ENCODE data around the gene SORT1. TPM values are rescaled to one million over a fixed set of nuclear protein-coding genes. Genes with fewer than 3 reads are reported as not detected.

The SORT1 gene
- polyA plus RNA-seq, 1 of the 3 experiments (the other 2 are of a cell fraction): 8.5 TPM

DNA sequence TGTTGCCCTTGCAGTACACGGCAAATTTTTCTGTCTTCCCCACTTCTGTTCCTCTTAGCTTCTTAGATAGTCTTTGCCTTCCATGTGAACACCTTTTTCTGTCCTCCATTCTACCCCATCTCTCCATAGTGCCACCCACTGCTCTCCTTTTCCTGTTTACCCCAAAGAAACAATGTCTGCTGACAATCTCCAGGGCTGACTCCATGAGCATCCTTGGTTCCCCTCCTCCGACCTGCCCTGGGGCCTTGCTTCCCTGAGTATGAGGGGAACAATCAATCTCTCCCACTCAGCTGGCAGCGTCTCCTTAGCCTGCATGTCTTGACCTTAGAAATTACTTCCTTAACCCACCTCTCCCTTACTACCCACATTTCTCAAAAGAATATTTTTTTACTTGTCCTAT lies 78.6 kb downstream of the SORT1 start:
- Histone ChIP-seq H3K27me3 (ENCODE audit: insufficient read depth) (no peaks in the 10 kb centered on the region), H3K27ac (ENCODE audit: low read depth in 2 of 2, low read length in 1 of 2) (no peak overlapping the region), H3K4me2 (no peak overlapping the region), H3K79me2 (ENCODE audit: insufficient read depth) (no peaks in the 10 kb centered on the region), H3K36me3 (replicated peaks in 1 of 2; ENCODE audit: control insufficient read depth in 1 of 2, insufficient read depth in 2 of 2, low read length in 1 of 2) (peaks cover 9 to 26% of the 10 kb centered on the region in 2 experiments), H3K9me2 (no peaks in the 10 kb centered on the region), H2AFZ (ENCODE audit: low read depth) (no peak overlapping the region), H4K20me1 (ENCODE audit: insufficient read depth) (no peaks in the 10 kb centered on the region), H3K4me3 (ENCODE audit: low read depth in 2 of 2, low read length in 1 of 2) (no peak overlapping the region), H3K9ac (no peak overlapping the region), H3K9me3 (no peaks in the 10 kb centered on the region), H3F3A (replicated peaks; ENCODE audit: insufficient read depth) (no peaks in the 10 kb centered on the region), H3K4me1 (ENCODE audit: control insufficient read depth in 1 of 2, insufficient read depth in 2 of 2, low read depth in 1 of 2, low read length in 1 of 2) (no peaks in the 10 kb centered on the region)
- no peak for DNase-seq
- WGBS (ENCODE audit: low lambda C conversion rate): 97% methylated on average over 3 of the region's 3 CpGs
- POLR2A ChIA-PET: no interaction called here
- CTCF ChIA-PET: interaction anchor here (0.7 to 1.2 kb wide), 2 partner anchors 19 to 42 kb away, joined by 3 to 5 read pairs; no protein-coding TSS in a partner anchor
- TF ChIP-seq MXI1 (IDR thresholded peaks at IDR 0.05; ENCODE audit: low read depth, low read length) (no peak), RFX5 (IDR thresholded peaks at IDR 0.05; ENCODE audit: low read length) (no peak), USF1 (IDR thresholded peaks at IDR 0.05; ENCODE audit: borderline replicate concordance, low read depth) (no peak), GATA2 (CRISPR knock-in tag; IDR thresholded peaks at IDR 0.05) (no peak), TCF12 (IDR thresholded peaks at IDR 0.05) (no peak), EZH2phosphoT487 (IDR thresholded peaks at IDR 0.05; ENCODE audit: borderline replicate concordance, low read depth) (no peak), JUND (IDR thresholded peaks at IDR 0.05) (no peak), FOSL2 (IDR thresholded peaks at IDR 0.05; ENCODE audit: borderline replicate concordance, low read depth) (no peak), IRF3 (IDR thresholded peaks at IDR 0.05; ENCODE audit: low read depth, low read length) (no peak), GABPA (IDR thresholded peaks at IDR 0.05; ENCODE audit: low read depth) (no peak), CTCF (IDR thresholded peaks at IDR 0.05) (no peak), NFIC (IDR thresholded peaks at IDR 0.05; ENCODE audit: borderline replicate concordance) (no peak), PBX3 (IDR thresholded peaks at IDR 0.05) (no peak), NRF1 (IDR thresholded peaks at IDR 0.05; ENCODE audit: low read depth, low read length) (no peak)
